Measurements from ENCODE around the gene PPWD1.

PPWD1 gene

GRCh38 chr5:65624025-65624570 is 61.0 kb downstream of the PPWD1 start, which contains the start of gene TRIM23:
Gene TRIM23 (minus strand): TSS chr5:65624333. CDS start chr5:65624274, 59 bp downstream.
- DNase-seq: peak; percentile 92

DNA sequence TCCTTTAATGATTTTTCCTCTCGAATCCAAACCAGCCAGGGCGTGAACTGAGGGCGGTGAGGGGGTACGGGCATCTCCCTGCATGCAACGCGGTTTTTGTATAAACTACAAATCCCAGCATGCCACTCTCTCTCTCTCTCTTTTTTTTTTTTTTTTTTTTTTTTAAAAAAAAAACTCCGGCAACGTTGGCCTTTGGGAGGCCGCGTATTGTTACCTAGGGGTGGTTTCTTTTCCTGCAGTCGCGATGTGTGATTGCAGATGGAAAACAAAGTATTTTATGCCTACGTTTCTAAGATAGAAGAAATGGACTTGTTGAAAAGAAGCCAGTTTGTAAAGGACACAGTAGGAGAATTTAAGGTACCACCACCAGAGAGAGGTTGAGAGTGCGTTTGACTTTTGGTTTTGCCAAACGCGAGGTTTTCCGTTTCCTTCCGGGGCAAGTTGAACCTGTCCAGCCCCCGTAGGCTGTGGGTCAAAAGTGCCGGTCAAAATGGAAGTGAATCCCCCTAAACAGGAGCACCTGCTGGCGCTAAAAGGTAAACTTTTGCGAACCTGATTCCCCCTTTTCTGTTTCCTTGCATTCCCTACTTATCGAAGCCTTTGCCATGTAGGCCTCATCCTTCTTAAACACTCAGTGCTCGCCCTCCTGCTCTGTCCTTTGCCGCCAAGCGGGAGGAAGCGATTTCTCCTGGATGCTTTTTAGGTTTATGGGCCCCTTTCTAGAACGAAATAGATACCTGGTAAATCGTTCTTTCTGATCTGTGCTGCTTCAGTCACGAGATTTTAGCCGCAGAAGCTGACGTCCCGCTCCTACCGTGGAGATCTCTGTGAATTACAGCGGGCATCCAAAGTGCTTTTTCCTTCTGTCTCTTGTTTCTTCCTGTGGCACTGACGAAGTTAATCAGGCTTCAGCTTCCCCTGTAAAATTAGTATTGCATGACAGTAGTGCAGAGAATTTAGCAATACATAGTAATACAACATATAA is 61.8 kb downstream of the PPWD1 start, which contains the start of the genes SHLD3 and TRAPPC13:
Gene SHLD3, plus strand, starts transcription at position 457 of the 985 bp plus-strand sequence. CDS start 4,561 bp downstream, outside the sequence.
Gene TRAPPC13, plus strand, starts transcription at position 457 of the 985 bp plus-strand sequence. Its CDS starts 34 bp downstream, at position 491.
- DNase-seq: peak; percentile 90

GRCh38 chr5:65625743-65626142 is 62.6 kb downstream of the PPWD1 start:
- no peak for DNase-seq

DNA sequence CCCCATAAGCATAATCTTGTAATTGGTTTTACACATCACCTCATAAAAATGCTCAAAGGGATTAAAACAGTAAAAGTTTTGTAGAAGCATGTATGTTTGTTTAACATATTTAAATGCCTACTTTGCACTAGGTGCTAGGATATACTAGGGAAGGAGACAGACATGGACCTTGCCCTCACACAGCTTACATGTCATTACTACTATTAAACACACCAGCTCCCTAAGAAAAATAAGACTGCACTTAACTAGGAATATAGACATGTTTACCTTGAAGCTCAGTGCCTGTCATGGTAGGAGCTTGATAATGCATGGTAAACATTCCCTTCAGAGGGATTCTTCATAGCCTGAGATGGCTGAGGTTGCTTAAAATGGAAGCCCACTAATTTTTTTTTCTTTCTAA is 67.9 kb downstream of the PPWD1 start:
- DNase-seq: no peak
